Measurements from ENCODE around the gene FBXO28. TPM values are rescaled to one million over a fixed set of nuclear protein-coding genes. Genes with fewer than 3 reads are reported as not detected.

FBXO28 gene
- total RNA-seq, 4 donors from 2014 or later, result 40.2 to 65.7 (median 45.7) TPM

DNA sequence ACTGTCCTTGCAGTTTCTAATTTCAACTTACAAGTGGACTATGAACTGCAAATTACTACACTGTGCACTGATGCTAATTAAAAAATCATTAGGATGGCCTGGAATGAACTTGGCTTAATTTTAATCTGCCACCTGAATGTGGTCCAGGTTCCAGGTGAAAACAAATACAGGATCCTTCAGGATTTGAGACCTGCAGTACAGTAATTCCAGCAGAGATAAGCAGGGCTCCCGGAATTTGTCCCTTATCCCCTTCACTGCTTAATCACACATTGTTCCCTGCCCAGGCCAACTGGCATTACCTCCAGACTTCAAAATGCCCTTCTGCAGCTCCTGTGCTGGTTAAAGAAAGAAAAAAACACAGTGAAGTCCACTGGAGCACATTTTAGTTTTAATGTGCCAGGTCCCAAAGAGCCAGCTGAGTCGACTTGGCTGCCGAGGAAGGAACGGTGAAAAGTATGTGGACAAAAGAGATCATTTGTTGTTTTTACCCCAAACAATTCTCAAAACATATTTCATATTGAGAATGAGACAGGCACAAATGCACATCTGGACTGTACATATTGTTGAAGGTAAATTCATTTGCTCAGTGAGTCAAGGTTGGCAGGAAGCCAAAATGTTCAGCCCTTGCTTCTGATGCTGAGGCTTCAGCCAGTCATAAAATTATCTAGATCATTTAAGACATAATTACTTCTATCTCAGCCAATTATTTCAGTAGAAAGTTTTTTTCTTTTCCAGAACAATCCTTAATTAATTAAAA, 97.5 kb downstream of the FBXO28 start:
- TF ChIP-seq, protein P1, sequence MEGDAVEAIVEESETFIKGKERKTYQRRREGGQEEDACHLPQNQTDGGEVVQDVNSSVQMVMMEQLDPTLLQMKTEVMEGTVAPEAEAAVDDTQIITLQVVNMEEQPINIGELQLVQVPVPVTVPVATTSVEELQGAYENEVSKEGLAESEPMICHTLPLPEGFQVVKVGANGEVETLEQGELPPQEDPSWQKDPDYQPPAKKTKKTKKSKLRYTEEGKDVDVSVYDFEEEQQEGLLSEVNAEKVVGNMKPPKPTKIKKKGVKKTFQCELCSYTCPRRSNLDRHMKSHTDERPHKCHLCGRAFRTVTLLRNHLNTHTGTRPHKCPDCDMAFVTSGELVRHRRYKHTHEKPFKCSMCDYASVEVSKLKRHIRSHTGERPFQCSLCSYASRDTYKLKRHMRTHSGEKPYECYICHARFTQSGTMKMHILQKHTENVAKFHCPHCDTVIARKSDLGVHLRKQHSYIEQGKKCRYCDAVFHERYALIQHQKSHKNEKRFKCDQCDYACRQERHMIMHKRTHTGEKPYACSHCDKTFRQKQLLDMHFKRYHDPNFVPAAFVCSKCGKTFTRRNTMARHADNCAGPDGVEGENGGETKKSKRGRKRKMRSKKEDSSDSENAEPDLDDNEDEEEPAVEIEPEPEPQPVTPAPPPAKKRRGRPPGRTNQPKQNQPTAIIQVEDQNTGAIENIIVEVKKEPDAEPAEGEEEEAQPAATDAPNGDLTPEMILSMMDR (IDR thresholded peaks at IDR 0.05), result no peak
- TF ChIP-seq POLR2AphosphoS5 (IDR thresholded peaks at IDR 0.05) (no peak), POLR2A (IDR thresholded peaks at IDR 0.05) (no peak), EP300 (IDR thresholded peaks at IDR 0.05) (no peak)
- H3K4me1 ChIP-seq, result peaks cover 32% of the 10 kb centered on the region

More for the DNA sequence above, 97.5 kb downstream of the FBXO28 start:
- 39% methylated on average over 4 of the region's 4 CpGs for WGBS
- no peak overlapping the region for H3K4me3 ChIP-seq
- H3K27ac ChIP-seq, result peak overlapping the region; percentile 47
- no peaks in the 10 kb centered on the region for H3K9me3 ChIP-seq
- H3K36me3 ChIP-seq, result no peaks in the 10 kb centered on the region
- no peaks in the 10 kb centered on the region for H3K27me3 ChIP-seq
- DNase-seq (ENCODE audit: low spot score in 2 of 2), result no peak

Other genes with a start within 250 kb of the FBXO28 start
- 100 to 1,000 TPM; 363 to 847 (median 705) TPM for gene DEGS1, start 69.1 kb downstream of the FBXO28 start, total RNA-seq
- 10 to 100 TPM; 31.7 to 86.4 (median 36.8) TPM for gene NVL, start 216.1 kb downstream of the FBXO28 start, total RNA-seq
- 10 to 100 TPM; 27.8 to 49.5 (median 29.8) TPM for gene CNIH4, start 242.8 kb downstream of the FBXO28 start, total RNA-seq